Dermis microvascular lymphatic vessel endothelial cell (primary cell): ENCODE measurements around the gene SEPTIN10. TPM values are rescaled to one million over a fixed set of nuclear protein-coding genes. Genes with fewer than 3 reads are reported as not detected.
"Not testable (repeated sequence)": the region's sequence is repeated elsewhere in the genome, so short reads cannot be mapped to it uniquely, and the experiment has no call there.

Experiments
- DNase-seq, 2 donors: peaks; one replicate each; pipeline versions ENCODE4 v3.0.0 to v3.0.0-alpha.2; 2010; ENCODE audit warnings: low read depth in 2 of 2
- total RNA-seq: library from RNA; depleted of rRNA; stranded (reverse); fragments of >200 nt; gene quantifications from 2 replicates; pipeline ENCODE4 v1.2.1, GENCODE V29; 2014

SEPTIN10 gene
- 86.8 and 107 TPM in 2 replicates for total RNA-seq

GRCh38 chr2:109613922-109614714, at the start of gene SEPTIN10, which contains the start of gene SOWAHC:
TSS of gene SEPTIN10 (minus strand) at chr2:109613966. CDS start at chr2:109613827, 139 bp downstream.
TSS of gene SOWAHC (plus strand) at chr2:109614364. CDS start at chr2:109614490, 126 bp downstream.
- DNase-seq = peak; percentile 95 to 99

- no peak for DNase-seq
Observed at GRCh38 chr2:109662889-109663288, 49.1 kb upstream of the SEPTIN10 start.

- peak in 1 of 2 donors; percentile 67 for DNase-seq
Observed at GRCh38 chr2:109660046-109660860, 46.5 kb upstream of the SEPTIN10 start.

GRCh38 chr2:109659396-109660045, 45.8 kb upstream of the SEPTIN10 start:
- no peak for DNase-seq

- no peak for DNase-seq
Observed at GRCh38 chr2:109655287-109655686, 41.5 kb upstream of the SEPTIN10 start.

- no peak for DNase-seq
Observed at GRCh38 chr2:109654326-109655050, 40.7 kb upstream of the SEPTIN10 start.

- no peak for DNase-seq
Observed at GRCh38 chr2:109649736-109650695, 36.2 kb upstream of the SEPTIN10 start.

GRCh38 chr2:109648041-109648527, 34.3 kb upstream of the SEPTIN10 start:
- no peak for DNase-seq

- no peak for DNase-seq
Observed at GRCh38 chr2:109647636-109648035, 33.9 kb upstream of the SEPTIN10 start.

GRCh38 chr2:109646961-109647360, 33.2 kb upstream of the SEPTIN10 start:
- no peak for DNase-seq

GRCh38 chr2:109645412-109646184, 31.8 kb upstream of the SEPTIN10 start:
- DNase-seq = no peak

- no peak for DNase-seq
Observed at GRCh38 chr2:109644571-109645275, 31.0 kb upstream of the SEPTIN10 start.

GRCh38 chr2:109640000-109640399, 26.2 kb upstream of the SEPTIN10 start:
- not testable (repeated sequence) for DNase-seq

GRCh38 chr2:109638795-109639194, 25.0 kb upstream of the SEPTIN10 start:
- DNase-seq = no peak

GRCh38 chr2:109637749-109638570, 24.2 kb upstream of the SEPTIN10 start:
- peak; percentile 33 to 65 for DNase-seq

GRCh38 chr2:109636317-109636716, 22.6 kb upstream of the SEPTIN10 start:
- DNase-seq = no peak
